Heart right ventricle (tissue), 16 donors: ENCODE data around the gene KIF22. TPM values are rescaled to one million over a fixed set of nuclear protein-coding genes. Genes with fewer than 3 reads are reported as not detected.

Experiments
- ATAC-seq, 8 donors: fragments of 200-7000 bp; cut with Tn5 transposase; one replicate each; pipeline ENCODE4 v1.9.1; 2020; ENCODE audit warnings: mild to moderate bottlenecking in 8 of 8, moderate library complexity in 8 of 8, moderate number of reproducible peaks in 1 of 8
- DNase-seq, 2 donors: peaks; one replicate each; pipeline ENCODE4 v3.0.0-alpha.2; 2020
- H3K27ac ChIP-seq, 10 donors: fragments of 200-600 bp; sonication (generic) in 2 of 10; one replicate each; pipeline versions ENCODE4 v1.5.0 to v1.8.0; 2020 to 2022; ENCODE audit warnings: mild to moderate bottlenecking in 3 of 10
- H3K27me3 ChIP-seq, 7 donors: fragments of 200-600 bp; one replicate each; pipeline ENCODE4 v1.8.0; 2021 to 2022; ENCODE audit warnings: mild to moderate bottlenecking in 2 of 7
- H3K36me3 ChIP-seq, 9 donors: fragments of 200-600 bp; sonication (generic) in 1 of 9; one replicate each; pipeline versions ENCODE4 v1.5.0 to v1.8.0; 2020 to 2022; ENCODE audit warnings: mild to moderate bottlenecking in 2 of 9
- H3K4me1 ChIP-seq, 9 donors: fragments of 200-600 bp; sonication (generic) in 1 of 9; one replicate each; pipeline versions ENCODE4 v1.5.0 to v1.8.0; 2020 to 2022; ENCODE audit warnings: mild to moderate bottlenecking in 4 of 9
- H3K4me3 ChIP-seq, 10 donors: fragments of 200-600 bp; sonication (generic) in 2 of 10; one replicate each; pipeline versions ENCODE4 v1.5.0 to v1.8.0; 2020 to 2022; ENCODE audit warnings: mild to moderate bottlenecking in 7 of 10, moderate library complexity in 2 of 10
- H3K9me3 ChIP-seq, 11 donors: fragments of 200-600 bp in 10 of 11; sonication (generic) in 2 of 11; one replicate each; pipeline versions ENCODE4 v1.5.0 to v1.8.0; 2013 to 2022; ENCODE audit warnings: mild to moderate bottlenecking in 2 of 11, control low read depth in 1 of 11, moderate library complexity in 1 of 11
- WGBS, 2 donors: extraction: QIAGEN DNeasy Blood & Tissue Kit; methylation state at CpG; one replicate each; pipeline ENCODE4 v1.1.7; 2013; ENCODE audit warnings: inconsistent platforms in 1 of 2; 5-methylcytosine and 5-hydroxymethylcytosine counted together
- intact Hi-C, 10 donors: fragments of 100-400 bp; cut with DNase I; formaldehyde crosslinking; loops; one replicate each; pipeline versions ENCODE4 v1.11.1 to v1.14.2; 2022
- polyA plus RNA-seq, 2 donors: library from polyadenylated mRNA; stranded (reverse); fragments of 200-250 nt; gene quantifications; one replicate each; pipeline ENCODE4 v1.2.3, GENCODE V29; 2013
- total RNA-seq, 10 donors: library from RNA; stranded (reverse); fragmentation: NEBNext Ultra II Directional in 3 of 10; extraction: Animal tissue kit (Norgen Biotek cat#: 25700) in 3 of 10; gene quantifications; one replicate each; pipeline versions ENCODE4 v1.2.1 to v1.2.4, GENCODE V29; 2021 to 2023
- TF ChIP-seq, protein P1 (sequence below), 9 donors: fragments of 200-600 bp; sonication (generic) in 2 of 9; IDR thresholded peaks; one replicate each; pipeline versions ENCODE4 v1.5.0 to v1.8.0; 2021 to 2022; ENCODE audit warnings: antibody characterized with exemption in 9 of 9, mild to moderate bottlenecking in 5 of 9, moderate library complexity in 1 of 9
- donor health status: Arrhythmogenic right ventricular cardiomyopathy.
- donor health status: ischemic (EF 13 %, LVEDD 7.1; RV severe dilation, severe dysfunction).
- donor health status: healthy with polysubstance abuse.
- donor health status: DM: no; HTN: yes; CAD: no.
- donor health status: DM: no; HTN: no; CAD: no.
- donor health status: ischemic (EF 25% LVEDD 6.9; RV normal size, moderate dysfunction).
- donor health status: ischemic (EF 25% LVEDD 5.7; RV mildly dilated, moderate dysfunction).
- donor health status: healthy.
- donor health status: DM: yes; HTN: yes; CAD: no.
- donor health status: Ischemic cardiomyopathy.
- donor health status: ischemic (EF 35%, LVEDD 5.7; RV mildly dilated, moderate dysfunction).
- donor health status: nonischemic (EF 11% LVEDD 7.7; RV severe dilation, severe dysfunction).
- donor health status: DM: yes; HTN: yes; CAD: no.
- donor health status: PGD.
- donor health status: ischemic (EF 29% LVEDD 5.4; RV normal size, mild dysfunction).
- donor health status: nonischemic (EF 23%, LVEDD 6.1; RV moderate dilation, normal function).

Gene KIF22
- total and polyA plus RNA-seq, 12 donors, result 16.3 to 136 (median 38.6) TPM

DNA sequence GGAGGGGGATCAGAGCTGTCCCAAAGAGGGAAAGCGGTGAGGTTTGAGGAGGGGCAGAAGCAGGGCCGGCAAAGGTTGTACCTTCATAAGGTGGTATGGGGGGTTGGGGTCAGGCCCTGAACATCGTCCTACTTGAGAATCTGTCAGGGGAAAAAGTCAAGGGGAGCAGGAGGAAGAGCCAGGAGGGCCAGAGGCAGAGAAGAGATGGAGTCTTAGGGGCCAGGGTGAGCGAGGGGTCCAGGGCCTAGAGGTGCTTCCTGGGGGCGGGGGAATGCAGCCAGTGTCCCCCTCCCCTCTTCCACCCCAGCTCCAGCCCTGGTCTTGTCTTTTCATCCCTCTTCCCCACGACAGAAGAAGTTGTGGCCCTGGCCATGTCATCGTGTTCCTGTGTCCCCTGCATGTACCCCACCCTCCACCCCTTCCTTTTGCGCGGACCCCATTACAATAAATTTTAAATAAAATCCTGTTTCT is 20.2 kb downstream of the KIF22 start:
- intact Hi-C loops, result loop anchor here in 5 of 10 donors (5.0 to 10.0 kb wide), 5 partner anchors 37 to 844 kb away; partner anchors contain the start of genes FBRS (in 1 of the 5), HIRIP3 (in 1 of the 5), INO80E (in 1 of the 5) and PRR14 (in 1 of the 5)
- H3K4me1 ChIP-seq, result peaks cover 32 to 80% (median 72%) of the 10 kb centered on the region in 9 donors
- peaks cover 0 to 22% (median 14%) of the 10 kb centered on the region in 9 donors for H3K36me3 ChIP-seq
- H3K4me3 ChIP-seq, result peak overlapping the region in 6 of 10 donors; percentile 61 to 73 (median 66)
- H3K27me3 ChIP-seq, result peaks cover 0 to 16% (median 0%) of the 10 kb centered on the region in 7 donors
- no peaks in the 10 kb centered on the region for H3K9me3 ChIP-seq
- ATAC-seq (no peak), DNase-seq (no peak)
- TF ChIP-seq, protein P1, sequence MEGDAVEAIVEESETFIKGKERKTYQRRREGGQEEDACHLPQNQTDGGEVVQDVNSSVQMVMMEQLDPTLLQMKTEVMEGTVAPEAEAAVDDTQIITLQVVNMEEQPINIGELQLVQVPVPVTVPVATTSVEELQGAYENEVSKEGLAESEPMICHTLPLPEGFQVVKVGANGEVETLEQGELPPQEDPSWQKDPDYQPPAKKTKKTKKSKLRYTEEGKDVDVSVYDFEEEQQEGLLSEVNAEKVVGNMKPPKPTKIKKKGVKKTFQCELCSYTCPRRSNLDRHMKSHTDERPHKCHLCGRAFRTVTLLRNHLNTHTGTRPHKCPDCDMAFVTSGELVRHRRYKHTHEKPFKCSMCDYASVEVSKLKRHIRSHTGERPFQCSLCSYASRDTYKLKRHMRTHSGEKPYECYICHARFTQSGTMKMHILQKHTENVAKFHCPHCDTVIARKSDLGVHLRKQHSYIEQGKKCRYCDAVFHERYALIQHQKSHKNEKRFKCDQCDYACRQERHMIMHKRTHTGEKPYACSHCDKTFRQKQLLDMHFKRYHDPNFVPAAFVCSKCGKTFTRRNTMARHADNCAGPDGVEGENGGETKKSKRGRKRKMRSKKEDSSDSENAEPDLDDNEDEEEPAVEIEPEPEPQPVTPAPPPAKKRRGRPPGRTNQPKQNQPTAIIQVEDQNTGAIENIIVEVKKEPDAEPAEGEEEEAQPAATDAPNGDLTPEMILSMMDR (IDR thresholded peaks at IDR 0.05), result no peak
- WGBS, 2 donors, result 17 to 23% methylated on average over 9 of the region's 9 CpGs
- H3K27ac ChIP-seq, result peak overlapping the region in 9 of 10 donors; percentile 86 to 97 (median 92)

DNA sequence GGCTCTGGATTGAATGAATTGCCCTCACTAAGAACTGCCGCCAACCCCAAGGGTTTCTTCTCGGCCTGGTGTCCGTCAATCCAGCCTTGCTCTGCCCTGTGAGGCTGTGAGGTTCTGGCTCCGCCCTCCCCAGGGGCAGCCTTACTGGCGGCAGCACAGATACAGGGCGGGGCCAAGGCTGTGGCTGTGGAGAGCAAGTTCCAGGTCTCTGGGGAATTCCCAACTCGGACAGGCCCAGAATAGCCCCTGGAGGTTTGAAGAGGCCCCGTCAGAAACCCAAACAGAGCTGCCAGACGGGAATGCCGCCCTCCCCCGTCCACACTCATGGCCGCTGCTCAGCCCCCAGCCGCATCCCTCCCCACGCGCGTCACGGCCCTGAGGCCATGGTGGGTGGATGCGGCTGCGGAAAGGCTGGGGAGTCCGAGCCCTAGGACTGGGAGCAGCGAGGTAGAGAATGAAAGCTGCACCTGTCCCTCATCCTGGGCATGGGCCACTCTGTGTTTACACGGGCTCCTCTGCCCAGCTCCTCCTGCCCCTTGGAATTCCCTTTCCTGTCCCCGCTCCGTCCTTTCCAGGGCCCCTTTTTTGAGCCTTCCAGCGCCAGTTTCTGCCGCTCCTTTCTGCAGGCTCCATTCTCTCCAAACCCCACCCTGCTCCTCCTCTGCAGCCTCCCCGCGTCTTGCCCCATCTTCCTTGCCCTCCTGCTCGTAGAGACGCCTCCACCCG is 20.8 kb downstream of the KIF22 start:
- TF ChIP-seq, protein P1 (IDR thresholded peaks at IDR 0.05), result peak in 1 of 9 donors; percentile 14
- WGBS, 2 donors, result 0 to 1% methylated on average over 31 of the region's 31 CpGs
- Histone ChIP-seq H3K4me3 (peak overlapping the region; percentile 36 to 73 (median 64)), H3K36me3 (peaks cover 0 to 22% (median 14%) of the 10 kb centered on the region in 9 donors), H3K9me3 (no peaks in the 10 kb centered on the region), H3K27me3 (peaks cover 0 to 16% (median 0%) of the 10 kb centered on the region in 7 donors), H3K4me1 (peaks cover 32 to 81% (median 72%) of the 10 kb centered on the region in 9 donors), H3K27ac (peak overlapping the region; percentile 86 to 97 (median 91))
- DNase-seq (peak; percentile 96 to 97), ATAC-seq (peak; percentile 69 to 84 (median 76))
- intact Hi-C loops, result loop anchor here in 5 of 10 donors (5.0 to 10.0 kb wide), 5 partner anchors 36 to 843 kb away; partner anchors contain the start of genes FBRS (in 1 of the 5), HIRIP3 (in 1 of the 5), INO80E (in 1 of the 5) and PRR14 (in 1 of the 5)

DNA sequence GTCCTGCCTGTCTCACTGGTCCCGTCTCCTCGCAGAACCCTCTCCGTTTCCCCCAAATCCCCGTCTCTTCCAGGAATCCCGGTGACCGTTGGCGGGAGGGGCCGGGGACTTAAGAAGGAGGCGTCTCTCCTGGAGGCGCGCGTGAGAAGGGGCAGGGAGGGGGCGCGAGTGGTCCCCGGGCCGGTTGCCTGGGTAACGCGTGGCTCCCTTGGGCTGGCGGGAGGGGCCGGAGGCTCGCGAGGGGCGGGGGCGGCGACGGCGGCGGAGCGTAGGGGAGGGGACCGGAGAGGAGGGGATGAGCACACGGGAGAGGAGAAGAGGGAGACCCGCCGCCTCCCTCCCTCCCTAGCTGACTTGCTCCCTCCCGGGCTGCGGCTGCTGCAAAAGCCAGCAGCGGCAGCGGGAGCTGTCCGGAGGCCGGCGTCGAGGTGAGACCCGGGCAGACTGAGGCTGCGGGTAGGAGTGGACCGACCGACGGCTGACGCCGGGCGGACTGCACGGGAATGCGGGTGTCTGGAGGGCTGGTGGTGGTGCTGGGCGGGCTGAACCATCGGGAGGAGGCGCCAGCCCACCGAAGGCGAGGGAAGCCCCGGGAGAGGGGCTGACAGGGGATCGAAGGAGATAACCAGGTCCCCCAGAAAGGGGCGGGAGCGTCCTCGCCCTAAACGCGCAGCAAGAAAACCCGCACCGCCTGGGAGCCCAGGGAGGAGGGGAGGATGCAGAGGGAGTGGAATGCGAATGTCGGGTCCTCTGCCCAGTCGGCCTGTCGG is 21.5 kb downstream of the KIF22 start, which contains the start of gene PRRT2:
PRRT2 (plus strand) TSS at position 298 of the 770 bp plus-strand sequence. CDS start 862 bp downstream, outside the sequence.
- Histone ChIP-seq H3K27me3 (peaks cover 0 to 16% (median 0%) of the 10 kb centered on the region in 7 donors), H3K9me3 (no peaks in the 10 kb centered on the region), H3K36me3 (peaks cover 0 to 22% (median 14%) of the 10 kb centered on the region in 9 donors), H3K4me1 (peaks cover 32 to 86% (median 76%) of the 10 kb centered on the region in 9 donors), H3K4me3 (peak within 1 kb of the TSS; percentile 36 to 73 (median 64)), H3K27ac (peak within 1 kb of the TSS; percentile 86 to 97 (median 91))
- TF ChIP-seq, protein P1 (IDR thresholded peaks at IDR 0.05), result no peak
- intact Hi-C loops, result loop anchor here in 5 of 10 donors (5.0 to 10.0 kb wide), 5 partner anchors 35 to 843 kb away; partner anchors contain the start of genes FBRS (in 1 of the 5), HIRIP3 (in 1 of the 5), INO80E (in 1 of the 5) and PRR14 (in 1 of the 5)
- DNase-seq (peak; percentile 68 to 77), ATAC-seq (peak in 3 of 8 donors; percentile 1 to 5 (median 3))
- 3 to 4% methylated on average over 64 to 69 of the region's 69 CpGs for WGBS, 2 donors
